DMS53 treated with DMSO at 0.1 percent for 48 hours (cell line): Measurements from ENCODE around the gene CYP26B1.

Source experiments
- DNase-seq: peaks from one replicate; lab custom pipeline; 2025; ENCODE audit not compliant: unreplicated experiment; lab: John Stamatoyannopoulos, UW

CYP26B1 gene

DNA sequence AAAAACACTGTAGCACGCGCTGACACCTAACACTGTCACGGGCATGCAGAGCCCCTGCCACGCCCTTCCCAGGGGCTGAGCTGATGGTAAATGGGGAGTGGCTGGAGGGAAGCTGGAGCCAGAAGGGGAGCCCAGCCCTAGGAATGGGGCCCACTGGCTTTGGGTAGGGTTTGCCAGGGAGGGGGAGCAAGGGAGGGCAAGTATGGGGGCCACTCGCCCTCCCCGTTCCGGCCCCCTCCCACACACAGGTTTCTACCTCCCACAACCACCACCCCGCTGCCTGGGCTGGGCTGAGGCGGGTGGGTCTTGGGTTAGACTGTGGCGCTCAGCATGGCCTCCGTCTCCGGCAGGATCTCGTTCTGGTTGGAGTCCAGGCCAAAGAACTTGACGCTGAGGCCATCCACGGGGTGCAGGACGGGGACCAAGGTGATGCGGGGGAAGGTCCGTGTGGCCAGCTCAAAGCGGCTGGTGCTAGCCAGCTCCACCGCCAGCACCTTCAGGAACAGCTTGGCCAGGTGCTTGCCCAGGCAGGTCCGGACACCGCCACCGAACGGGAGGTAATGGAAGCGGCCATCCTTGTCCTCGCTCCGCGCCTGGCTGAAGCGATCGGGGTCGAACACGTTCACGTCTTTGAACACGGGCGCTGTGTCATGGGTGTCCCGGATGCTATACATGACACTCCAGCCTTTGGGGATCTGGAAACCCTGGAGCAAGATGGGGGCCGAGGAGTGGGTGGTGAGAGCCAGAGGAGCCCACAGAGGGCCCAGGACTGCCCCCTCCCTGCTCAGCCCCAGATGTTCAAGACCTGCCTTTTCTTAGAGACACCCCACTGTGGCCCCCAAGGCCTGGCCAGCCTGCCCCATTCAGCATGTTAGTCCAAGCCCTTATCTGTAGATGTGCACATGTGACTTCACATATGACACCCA is 15.5 kb downstream of the CYP26B1 start:
- no peak for DNase-seq

DNA sequence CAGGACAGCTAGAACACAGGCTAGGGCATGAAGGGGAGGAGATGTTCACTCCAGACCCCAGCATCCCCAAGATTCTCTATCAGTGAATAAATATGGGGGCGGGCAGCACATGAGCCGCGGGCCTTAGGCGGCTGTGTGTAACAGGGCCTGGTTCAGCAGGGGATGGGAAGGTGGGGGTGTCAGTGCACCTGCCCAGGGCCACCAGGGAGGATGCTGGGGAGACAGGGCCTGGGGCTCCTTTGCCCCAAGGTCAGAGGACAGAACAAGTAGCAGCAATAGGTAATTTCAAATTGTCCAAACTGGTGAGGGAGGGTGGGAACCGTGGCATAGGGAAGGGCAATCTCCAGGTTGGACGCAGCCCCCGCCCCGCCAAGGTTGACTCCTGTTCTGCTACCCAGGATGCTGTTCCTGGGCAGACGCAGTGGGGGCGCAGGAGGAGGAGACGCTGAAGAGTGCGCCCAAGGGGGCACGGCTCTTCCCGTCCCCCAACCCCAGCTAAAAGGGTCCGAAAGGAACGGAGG is 16.2 kb downstream of the CYP26B1 start:
- DNase-seq, result no peak

DNA sequence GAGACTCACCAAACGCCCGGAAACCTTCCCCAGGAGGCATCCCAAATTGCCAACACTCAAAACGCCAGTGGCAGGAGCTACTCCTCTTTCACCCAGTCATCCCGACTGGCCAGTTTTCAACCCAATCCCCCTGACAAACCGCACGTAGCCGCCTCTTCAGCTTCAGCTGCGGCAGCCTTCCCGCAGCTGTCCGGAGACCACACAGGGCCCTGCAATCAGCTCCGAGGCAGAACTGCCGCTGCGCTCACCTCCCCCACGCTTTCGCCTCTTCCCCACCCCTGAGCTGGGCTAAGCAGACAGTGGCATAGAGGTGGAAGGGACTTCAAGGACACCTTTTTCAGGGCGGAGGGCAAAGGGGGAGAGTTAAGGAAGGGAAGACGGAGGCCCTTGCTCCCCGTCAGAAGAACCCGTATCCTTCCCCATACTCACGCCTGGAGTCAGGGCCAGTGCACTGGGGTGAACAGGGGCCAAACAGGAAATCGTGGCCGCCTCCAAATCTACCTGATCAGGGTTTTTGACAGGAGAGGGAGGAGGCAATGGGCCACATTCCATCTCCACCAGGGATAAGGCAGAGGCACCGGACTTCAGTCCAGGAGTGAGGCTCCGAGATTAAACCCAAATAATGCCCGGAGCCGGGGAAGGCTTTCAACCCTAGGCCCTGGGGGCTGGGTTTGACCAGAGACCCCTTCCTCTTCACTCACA is 16.9 kb downstream of the CYP26B1 start:
- no peak for DNase-seq

DNA sequence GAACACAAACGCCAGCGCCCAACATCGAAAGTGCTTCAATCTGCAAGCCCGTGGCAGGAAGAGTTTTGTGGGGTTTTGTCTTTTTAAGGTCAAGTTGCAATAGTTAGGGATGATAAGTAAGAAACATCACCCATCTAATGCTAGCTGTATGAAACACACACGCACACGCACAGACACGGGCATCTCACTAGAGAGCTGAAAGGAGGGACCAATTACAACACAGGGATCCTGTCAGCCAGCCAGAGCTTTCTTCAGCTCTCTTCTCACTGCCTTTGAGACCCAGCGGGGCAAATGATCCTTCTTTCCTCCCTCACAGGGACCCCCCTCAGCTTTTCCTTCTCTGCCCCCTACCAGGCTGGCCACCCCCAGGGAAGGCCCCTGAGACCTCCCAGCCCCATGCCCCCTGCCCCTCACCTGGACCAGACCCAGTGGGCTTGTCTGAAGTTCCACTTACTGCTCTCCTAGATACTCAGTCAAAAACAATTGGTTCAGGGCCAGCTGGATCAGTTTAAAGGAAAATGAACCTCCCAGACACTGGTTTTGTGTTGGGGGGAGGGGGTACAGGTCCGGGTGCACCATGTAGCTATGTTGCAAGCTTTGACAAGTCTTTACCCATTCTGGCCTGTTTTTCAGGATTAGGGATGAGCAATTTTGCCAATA is 17.9 kb downstream of the CYP26B1 start:
- DNase-seq, result no peak

DNA sequence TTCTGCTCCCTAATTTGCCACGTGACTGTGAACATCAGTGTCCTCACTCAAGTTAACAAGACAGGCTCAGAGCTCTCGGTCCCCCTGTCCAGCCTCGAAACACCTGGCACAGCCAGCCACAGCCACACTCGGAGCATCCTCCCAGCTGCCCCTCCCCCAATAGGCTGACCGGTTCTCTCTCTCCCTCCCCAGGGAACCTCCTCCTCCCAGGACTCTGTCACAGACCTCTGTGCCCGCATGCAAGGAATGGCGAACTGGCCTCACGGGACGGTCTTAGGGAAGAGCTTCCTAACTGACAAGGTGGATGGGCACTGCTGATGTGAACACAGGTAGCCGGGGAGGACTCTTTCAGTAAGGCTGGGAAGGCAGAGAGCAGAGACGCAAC is 18.8 kb downstream of the CYP26B1 start:
- DNase-seq, result no peak

DNA sequence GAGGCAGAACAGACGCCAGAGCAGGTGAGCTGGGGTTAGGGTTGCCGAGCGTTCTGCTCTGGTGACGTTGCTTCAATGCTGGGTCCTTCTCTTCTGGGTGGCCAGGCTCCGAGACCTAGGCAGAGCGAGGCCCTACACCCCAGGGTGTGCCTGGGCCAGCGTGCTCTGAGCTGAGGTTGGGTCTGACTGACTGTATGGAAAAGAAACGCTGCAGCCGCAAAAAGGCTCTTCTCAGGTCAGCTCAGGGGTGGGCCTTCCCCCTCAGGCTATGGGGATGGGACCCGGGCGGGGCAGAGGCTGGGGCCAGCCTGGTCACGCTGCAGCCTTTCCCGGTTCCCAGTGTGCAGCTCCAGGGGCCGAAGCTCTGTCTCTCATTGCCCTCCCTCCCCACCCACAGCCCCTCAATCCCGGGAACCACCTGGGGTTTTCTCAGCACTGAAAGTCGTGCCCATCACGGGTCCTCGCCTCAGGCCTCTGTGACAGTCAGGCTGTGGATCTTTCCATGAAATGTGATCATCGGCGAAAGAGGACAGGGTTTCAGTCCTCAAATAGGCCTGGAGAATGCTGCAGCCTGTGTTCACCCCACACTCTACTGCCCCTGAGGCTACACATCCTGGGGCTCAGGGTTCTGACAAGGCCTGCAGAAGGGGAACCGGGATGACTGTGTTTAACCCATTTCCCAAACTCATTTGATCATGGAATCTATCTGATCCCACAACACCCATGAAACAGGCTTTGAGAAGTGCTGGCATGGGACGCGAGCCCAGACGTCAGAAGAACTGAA is 19.4 kb downstream of the CYP26B1 start:
- no peak for DNase-seq

DNA sequence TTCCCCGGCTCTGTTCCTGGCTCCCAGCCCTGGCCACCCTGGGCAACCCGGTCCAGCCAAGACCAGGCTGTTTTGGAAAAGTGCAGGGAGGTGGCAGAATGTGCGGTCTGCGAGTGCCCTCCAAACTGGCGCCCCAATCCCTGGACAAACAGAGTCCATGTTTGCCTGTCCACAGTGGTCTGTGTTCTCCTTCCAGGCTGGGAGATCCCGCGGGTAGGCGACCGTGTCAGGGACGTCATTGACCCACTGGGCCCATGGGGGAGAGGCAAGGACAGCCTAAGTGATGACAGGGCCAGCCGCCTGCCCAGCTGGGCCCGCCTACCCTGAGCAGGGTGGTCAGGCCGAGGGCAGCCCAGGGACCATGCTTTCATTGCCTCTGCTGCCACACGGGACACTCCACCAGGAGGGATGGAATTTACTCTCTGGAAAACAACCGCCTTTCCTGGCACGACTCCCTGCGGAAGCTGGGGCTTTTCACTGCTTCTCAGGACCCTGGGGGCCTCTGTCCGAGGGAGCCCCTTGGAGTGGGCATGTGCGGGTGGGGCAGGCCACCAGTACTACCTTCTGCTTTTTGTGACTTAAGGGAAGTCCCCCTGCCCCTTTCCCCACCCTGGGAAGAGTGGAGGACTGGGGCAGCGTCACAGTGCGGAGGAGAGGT is 20.1 kb downstream of the CYP26B1 start:
- DNase-seq, result no peak

DNA sequence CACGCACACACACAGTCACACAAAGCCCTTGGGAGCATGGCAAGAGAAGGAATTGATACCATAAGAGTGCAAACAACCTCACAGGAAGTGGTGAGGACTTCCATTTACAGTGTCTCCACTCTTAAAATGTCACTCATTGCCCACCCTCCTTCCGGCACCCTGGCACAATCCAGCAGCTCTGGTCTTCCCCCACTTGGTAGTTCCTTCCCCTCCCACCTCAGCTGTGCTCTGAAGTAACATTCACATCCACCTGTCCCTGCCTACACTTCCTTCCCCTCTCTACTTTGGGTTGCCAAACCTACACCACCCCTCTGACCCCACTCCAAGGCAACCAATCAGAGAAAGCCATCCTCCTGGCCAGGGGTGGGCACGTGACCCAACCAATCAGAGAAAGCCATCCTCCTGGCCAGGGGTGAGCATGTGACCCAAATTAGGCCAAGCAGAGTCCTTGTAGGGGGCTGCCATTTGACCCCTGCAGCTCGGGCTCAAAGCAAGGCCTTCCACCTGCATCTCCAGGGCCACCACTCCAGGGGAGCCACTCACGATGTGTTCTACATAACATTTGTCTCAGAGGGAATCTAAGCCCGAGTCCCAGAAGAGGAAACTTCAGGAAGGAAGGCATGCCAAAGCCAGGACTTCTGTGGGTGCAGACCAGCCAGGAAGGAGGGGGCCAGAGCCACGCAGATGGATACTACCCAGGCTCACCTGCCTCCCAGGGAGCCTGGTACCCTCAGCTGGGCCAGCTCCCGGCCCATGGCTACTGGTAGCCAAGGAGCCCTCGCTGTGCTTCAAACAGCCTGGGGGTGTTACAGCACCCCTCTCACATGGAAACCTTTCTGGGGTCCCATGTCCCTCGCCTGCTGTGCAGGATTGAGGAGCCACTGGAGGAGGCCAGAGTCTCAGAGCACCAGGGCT is 21.2 kb downstream of the CYP26B1 start:
- no peak for DNase-seq

DNA sequence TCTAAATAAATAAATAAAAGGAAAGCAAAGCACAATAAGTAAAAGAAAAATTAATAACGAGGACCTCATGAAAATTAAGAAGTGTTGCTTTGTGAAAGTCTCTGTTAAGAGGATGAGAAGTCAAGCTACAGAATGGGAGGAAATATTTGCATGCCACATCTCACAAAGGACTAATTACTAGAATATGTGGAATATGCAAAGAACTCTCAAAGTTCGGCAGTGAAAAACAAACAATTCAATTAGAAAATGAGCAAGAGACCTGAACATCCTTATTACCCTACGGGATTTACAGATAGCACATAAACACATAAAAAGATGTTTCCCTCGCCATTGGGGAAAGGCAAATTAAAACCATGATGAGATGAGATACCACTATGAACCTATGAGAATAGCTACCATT is 23.3 kb downstream of the CYP26B1 start:
- no peak for DNase-seq

DNA sequence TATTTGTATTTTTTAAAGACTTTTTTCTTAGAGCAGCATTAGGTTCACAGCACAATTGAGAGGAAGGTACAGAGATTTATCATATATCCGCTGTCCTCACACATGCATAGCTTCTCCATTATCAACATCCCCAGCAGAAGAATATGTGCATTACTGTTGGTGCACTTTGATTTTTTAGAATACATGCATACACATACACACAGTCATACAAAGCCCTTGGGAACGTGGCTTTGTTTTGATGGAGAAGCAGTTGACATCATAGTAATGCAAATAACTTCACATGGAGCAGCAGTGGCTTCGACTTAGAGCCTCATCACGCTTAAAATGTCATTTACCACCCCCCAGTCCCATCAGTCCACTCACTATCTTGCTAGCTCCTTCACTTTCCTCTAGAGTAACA is 26.5 kb downstream of the CYP26B1 start:
- no peak for DNase-seq

DNA sequence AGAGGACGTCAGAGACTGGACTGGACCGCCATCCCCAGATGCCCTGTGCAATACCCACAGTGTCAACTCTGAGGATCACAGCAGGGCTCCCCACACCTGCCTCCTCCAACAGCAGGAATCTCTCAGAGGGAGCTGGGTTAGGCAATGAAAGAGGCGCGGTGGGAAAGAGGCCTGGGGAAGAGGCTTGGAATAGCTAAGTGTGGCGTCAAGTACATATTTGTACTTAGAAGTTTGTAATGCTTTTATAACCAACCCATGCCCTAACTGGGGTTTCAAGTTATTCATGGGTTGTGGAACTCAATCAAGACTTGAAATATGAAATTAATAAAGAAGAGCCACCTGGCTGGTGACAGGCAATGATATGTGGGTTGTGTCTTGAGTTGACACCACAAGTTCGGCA is 28.7 kb downstream of the CYP26B1 start:
- DNase-seq, result no peak

DNA sequence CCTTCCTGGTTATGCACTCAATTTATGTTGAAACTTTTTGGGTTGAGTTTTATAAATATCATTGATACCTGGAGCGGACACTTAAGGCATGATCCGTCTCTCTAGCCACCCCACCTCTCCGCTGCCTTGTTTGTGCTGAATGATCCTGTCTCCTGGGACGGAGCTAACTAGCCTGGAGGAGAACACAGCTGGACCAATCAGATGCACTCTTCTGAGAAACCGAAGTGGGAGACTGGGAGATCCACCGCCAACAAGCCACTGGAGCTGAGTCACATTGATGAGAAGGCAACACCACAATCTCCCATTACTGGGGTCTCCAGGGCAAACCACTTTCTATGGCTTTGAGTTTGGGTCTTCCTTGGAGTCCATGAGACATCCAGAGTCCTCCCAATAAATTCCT is 29.3 kb downstream of the CYP26B1 start:
- no peak for DNase-seq

DNA sequence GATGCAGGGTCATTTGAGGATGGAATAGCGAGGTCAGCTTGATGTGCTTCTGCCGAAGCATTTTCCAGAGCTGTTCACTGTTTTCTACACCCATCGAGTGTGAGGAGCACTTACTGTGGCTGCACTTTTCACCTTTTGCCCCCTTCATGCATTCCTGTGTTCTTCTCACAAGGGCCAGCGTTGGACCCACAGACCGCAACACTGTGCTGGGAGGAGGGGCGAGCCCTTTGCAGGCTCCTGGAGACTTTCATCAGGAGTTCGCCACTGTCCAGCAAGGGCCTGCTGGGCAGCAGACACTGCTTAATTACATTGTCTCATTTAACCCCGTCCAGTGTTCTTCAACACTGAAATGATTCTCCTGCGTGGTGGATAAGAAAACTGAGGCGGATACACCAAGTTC is 29.9 kb downstream of the CYP26B1 start:
- DNase-seq, result no peak

DNA sequence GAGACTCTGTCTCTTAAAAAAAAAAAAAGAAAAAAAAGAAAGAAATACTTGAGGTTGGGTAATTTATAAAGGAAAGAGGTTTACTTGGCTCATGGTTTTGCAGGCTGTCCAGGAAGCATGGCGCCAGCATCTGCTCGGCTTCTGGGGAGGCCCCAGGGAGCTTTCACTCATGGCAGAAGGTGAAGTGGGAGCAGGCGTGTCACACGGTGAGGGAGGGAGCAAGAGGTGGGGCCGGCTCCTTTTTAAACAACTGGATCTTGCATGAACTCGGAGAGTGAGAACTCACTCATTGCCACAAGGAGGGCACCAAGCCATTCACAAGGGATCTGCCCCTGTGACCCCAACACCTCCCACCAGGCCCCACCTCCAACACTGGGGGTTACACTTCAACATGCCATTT is 30.6 kb downstream of the CYP26B1 start:
- DNase-seq, result no peak

DNA sequence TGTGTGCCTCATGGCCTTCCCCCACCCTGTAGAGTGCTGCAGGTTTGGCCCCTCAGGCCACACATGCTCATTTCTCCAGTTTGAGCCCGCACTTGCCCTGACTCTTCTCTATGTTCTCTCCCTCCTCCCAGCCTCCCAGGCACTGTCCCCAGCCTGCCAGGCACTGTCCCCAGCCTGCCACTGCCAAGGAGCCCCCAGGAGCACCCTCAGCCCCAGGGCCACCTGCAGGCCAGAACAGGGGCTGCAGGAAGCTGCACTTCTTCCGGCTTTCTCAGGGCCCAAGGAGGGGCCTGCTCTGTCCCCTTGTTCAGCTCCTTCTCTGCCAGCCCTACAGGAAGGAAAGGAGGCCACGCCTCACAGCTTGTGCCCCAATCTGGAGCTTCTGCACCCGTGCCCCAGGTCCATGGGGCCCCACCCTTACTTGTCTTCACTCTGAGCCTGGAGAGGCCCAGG is 31.6 kb downstream of the CYP26B1 start:
- DNase-seq, result no peak

DNA sequence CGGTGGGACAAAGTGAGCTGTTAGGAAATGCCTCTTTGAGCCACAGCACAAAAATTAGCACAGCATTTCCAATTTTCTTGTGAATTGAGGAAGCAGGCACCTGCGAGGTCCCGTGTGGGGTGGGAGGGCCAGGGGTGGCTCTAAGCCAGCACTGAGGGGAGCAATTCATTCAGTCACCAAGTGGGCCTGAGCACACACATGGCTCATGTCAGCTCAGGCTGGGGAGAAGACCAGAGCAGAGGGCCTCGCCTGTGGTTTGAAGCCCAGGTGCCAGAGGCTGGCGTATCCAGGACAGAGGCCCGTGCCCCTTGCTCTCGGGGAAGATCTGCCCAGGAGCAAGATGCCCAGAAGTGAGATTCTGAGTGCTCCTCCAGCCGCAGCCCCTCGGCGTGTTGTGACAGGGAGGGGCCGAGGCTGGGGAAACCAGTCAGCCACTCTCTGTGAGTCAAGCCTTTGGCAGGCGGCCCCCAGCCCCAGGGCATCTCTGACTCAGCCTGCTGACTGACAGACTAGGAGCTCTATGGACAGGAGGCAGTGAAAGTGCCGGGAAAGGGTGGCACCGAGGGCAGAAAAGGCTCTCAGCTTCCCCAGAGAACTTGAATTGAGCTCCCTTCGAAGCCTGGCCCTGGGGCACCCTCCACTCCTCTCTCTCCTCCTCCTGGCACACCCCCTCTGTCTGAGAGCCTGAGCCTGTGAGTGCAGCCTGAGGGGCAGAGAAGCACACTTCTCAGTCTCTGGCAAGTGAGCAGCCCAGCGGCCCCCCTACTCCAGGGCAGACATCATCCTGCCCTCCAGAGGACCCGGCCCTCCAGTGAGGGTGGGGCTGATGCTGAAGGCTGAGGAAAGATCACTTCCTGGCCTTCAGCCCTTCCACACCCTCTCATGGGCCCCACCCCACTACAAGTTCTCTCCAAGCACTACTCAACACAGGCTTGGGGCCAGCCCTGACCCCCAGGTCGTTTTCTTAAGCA is 32.3 kb downstream of the CYP26B1 start:
- no peak for DNase-seq

DNA sequence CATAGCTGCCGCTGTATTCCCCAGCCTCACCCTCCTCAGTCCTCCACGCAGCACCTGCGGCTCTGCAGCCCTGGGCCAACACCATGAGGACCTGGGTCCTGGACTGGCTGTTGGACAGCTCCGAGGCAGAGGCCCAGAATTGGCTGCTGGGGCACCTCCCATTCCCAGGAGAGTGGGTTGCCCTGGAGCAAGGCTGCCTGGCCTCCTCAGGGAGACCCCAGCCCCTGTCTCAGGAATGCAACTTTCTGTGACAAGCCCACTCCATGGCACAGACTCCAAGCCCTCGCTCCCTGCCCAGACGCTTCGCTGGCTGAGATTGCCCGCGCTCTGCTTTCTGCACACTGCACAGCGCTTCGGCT is 33.0 kb downstream of the CYP26B1 start:
- DNase-seq, result no peak
